IMR-90 (cell line): ENCODE data around the gene CRLF2. TPM values are rescaled to one million over a fixed set of nuclear protein-coding genes. Genes with fewer than 3 reads are reported as not detected.

ENCODE experiments used
- ATAC-seq: fragments of 200-7000 bp; cut with Tn5 transposase; 2 replicates; pipeline ENCODE4 v1.9.1; 2020; ENCODE audit warnings: low read depth, mild to moderate bottlenecking, moderate library complexity
- BruUV-seq: library from RNA; stranded (reverse); fragments of 400-500 nt; replicated peaks from 2 replicates; lab custom pipeline; 2021; lab: Mats Ljungman, UMichigan
- CTCF ChIA-PET: fragments of 300-600 bp; formaldehyde crosslinking; extraction: SDS; loops from one replicate; lab custom pipeline; 2021; ENCODE audit warnings: antibody characterized with exemption; lab: Yijun Ruan, JAX
- POLR2A ChIA-PET: fragments of 300-600 bp; sonication (Branson Sonifier 250); formaldehyde crosslinking; loops from one replicate; lab custom pipeline; 2022; ENCODE audit warnings: antibody characterized with exemption; ENCODE audit not compliant: unreplicated experiment; lab: Charles Lee
- DNase-seq: peaks from one replicate; pipeline ENCODE4 v3.0.0; 2013
- H2AFZ ChIP-seq: replicated peaks from 2 replicates; pipeline ENCODE3; 2013; ENCODE audit warnings: low read length, mild to moderate bottlenecking; ENCODE audit not compliant: poor library complexity
- H2AK5ac ChIP-seq: 2 replicates; pipeline ENCODE4 v1.6.1; 2013; ENCODE audit warnings: low read depth, low read length, inconsistent platforms
- H2AK9ac ChIP-seq: replicated peaks from 2 replicates; pipeline ENCODE3; 2013; ENCODE audit warnings: mild to moderate bottlenecking, low read depth, low read length, moderate library complexity; ENCODE audit not compliant: poor library complexity
- H2BK120ac ChIP-seq: 2 replicates; pipeline ENCODE4 v1.6.1; 2013; ENCODE audit warnings: low read depth, low read length, inconsistent platforms
- H2BK15ac ChIP-seq: 3 replicates; pipeline ENCODE4 v1.6.1; 2013; ENCODE audit warnings: low read depth, low read length, inconsistent platforms
- H2BK20ac ChIP-seq: 2 replicates; pipeline ENCODE4 v1.6.1; 2013; ENCODE audit warnings: low read depth, mild to moderate bottlenecking, inconsistent platforms, low read length, moderate library complexity
- H2BK5ac ChIP-seq: 2 replicates; pipeline ENCODE4 v1.6.1; 2013; ENCODE audit warnings: mild to moderate bottlenecking, low read depth, low read length, inconsistent platforms; ENCODE audit not compliant: poor library complexity, severe bottlenecking
- H3K14ac ChIP-seq: replicated peaks from 2 replicates; pipeline ENCODE4 v1.6.1; 2013; ENCODE audit warnings: low read depth, low read length, inconsistent platforms
- H3K18ac ChIP-seq: 2 replicates; pipeline ENCODE4 v1.6.1; 2013; ENCODE audit warnings: low read depth, low read length, control low read depth
- H3K23ac ChIP-seq: 2 replicates; pipeline ENCODE4 v1.6.1; 2013; ENCODE audit warnings: low read depth, low read length, inconsistent platforms
- H3K27ac ChIP-seq: 2 replicates; pipeline ENCODE4 v1.5.1; 2013; ENCODE audit warnings: mild to moderate bottlenecking, control low read depth, low read length; ENCODE audit not compliant: insufficient read depth
- H3K27me3 ChIP-seq: 2 replicates; pipeline ENCODE4 v1.6.1; 2013; ENCODE audit warnings: low read length; ENCODE audit not compliant: control insufficient read depth, insufficient read depth
- H3K36me3 ChIP-seq: 2 replicates; pipeline ENCODE4 v1.6.1; 2013; ENCODE audit warnings: low read length, mixed read lengths; ENCODE audit not compliant: control insufficient read depth, insufficient read depth
- H3K4ac ChIP-seq: 2 replicates; pipeline ENCODE4 v1.6.1; 2013; ENCODE audit warnings: low read depth, low read length, inconsistent platforms
- H3K4me1 ChIP-seq: 2 replicates; pipeline ENCODE4 v1.6.1; 2013; ENCODE audit warnings: low read length, mixed read lengths; ENCODE audit not compliant: control insufficient read depth, insufficient read depth
- H3K4me2 ChIP-seq: 2 replicates; pipeline ENCODE4 v1.6.1; 2013; ENCODE audit warnings: low read depth, mild to moderate bottlenecking, control low read depth, low read length, moderate library complexity
- H3K4me3 ChIP-seq: 2 replicates; pipeline ENCODE4 v1.5.1; 2013; ENCODE audit warnings: low read depth, mild to moderate bottlenecking, control low read depth, low read length, moderate library complexity; ENCODE audit not compliant: insufficient read depth
- H3K56ac ChIP-seq: 2 replicates; pipeline ENCODE4 v1.6.1; 2013; ENCODE audit warnings: low read length, inconsistent platforms; ENCODE audit not compliant: insufficient read depth; ENCODE audit errors: extremely low read depth
- H3K79me1 ChIP-seq, 2 experiments: 2 replicates each; pipeline ENCODE4 v1.6.1; 2013; ENCODE audit warnings: low read length in 2 of 2, inconsistent platforms in 1 of 2, low read depth in 1 of 2
- H3K9ac ChIP-seq: 2 replicates; pipeline ENCODE4 v1.6.1; 2013; ENCODE audit warnings: low read depth, low read length, control low read depth
- H3K9me1 ChIP-seq: 2 replicates; pipeline ENCODE4 v1.6.1; 2013; ENCODE audit warnings: low read length, inconsistent platforms; ENCODE audit not compliant: insufficient read depth
- H3K9me3 ChIP-seq: 2 replicates; pipeline ENCODE4 v1.6.1; 2013; ENCODE audit warnings: low read length; ENCODE audit not compliant: control insufficient read depth, insufficient read depth
- H4K20me1 ChIP-seq: 2 replicates; pipeline ENCODE4 v1.6.1; 2013; ENCODE audit warnings: low read length, inconsistent platforms; ENCODE audit not compliant: insufficient read depth
- H4K5ac ChIP-seq: 2 replicates; pipeline ENCODE4 v1.6.1; 2013; ENCODE audit warnings: mild to moderate bottlenecking, low read depth, low read length, control low read depth
- H4K8ac ChIP-seq, 2 experiments: 2 replicates each; pipeline ENCODE4 v1.6.1; 2013; ENCODE audit warnings: low read depth in 2 of 2, low read length in 2 of 2, control low read depth in 1 of 2, inconsistent platforms in 1 of 2
- H4K91ac ChIP-seq: 2 replicates; pipeline ENCODE4 v1.6.1; 2013; ENCODE audit warnings: low read depth, low read length, inconsistent platforms; ENCODE audit not compliant: insufficient read depth
- MAFK ChIP-seq: IDR thresholded peaks from 2 replicates; pipeline ENCODE4 v1.6.1; 2012; ENCODE audit warnings: low read depth, low read length, improper control_type of control experiment
- MXI1 ChIP-seq: IDR thresholded peaks from 2 replicates; pipeline ENCODE4 v1.6.1; 2012; ENCODE audit warnings: low read depth, mild to moderate bottlenecking, low read length, moderate library complexity, borderline replicate concordance
- WGBS, 2 experiments: methylation state at CpG; one replicate each; pipeline versions ENCODE4 v1.1.5 to v1.1.7; 2013; ENCODE audit warnings: missing lambda C conversion rate in 2 of 2; ENCODE audit not compliant: insufficient read length in 1 of 2; ENCODE audit errors: extremely low coverage in 2 of 2; 5-methylcytosine and 5-hydroxymethylcytosine counted together
- dilution Hi-C: fragments of 300-500 bp; cut with HindIII; formaldehyde crosslinking; loops from one replicate; pipeline ENCODE4 v1.14.3; 2018; ENCODE audit warnings: low sequenced_read_pairs; ENCODE audit not compliant: unreplicated experiment
- in situ Hi-C: fragments of 300-500 bp; cut with MboI; formaldehyde crosslinking; loops from 3 replicates; pipeline ENCODE4 v1.14.3; 2019; ENCODE audit warnings: low sequenced_read_pairs, inconsistent platforms, mixed read lengths
- intact Hi-C: fragments of 100-400 bp; cut with micrococcal nuclease; formaldehyde crosslinking; loops from 2 replicates; pipeline ENCODE4 v1.10.0; 2022
- polyA plus RNA-seq, 3 experiments: library from polyadenylated mRNA; depleted of rRNA; stranded (reverse); fragments of >200 nt; gene quantifications; 2 replicates each; pipeline ENCODE4 v1.2.3, GENCODE V29; 2012; ENCODE audit warnings: low replicate concordance in 1 of 3
- total RNA-seq: library from RNA; depleted of rRNA; stranded (reverse); fragments of >200 nt; gene quantifications from 2 replicates; pipeline ENCODE4 v1.2.3, GENCODE V29; 2012

The CRLF2 gene
- total and polyA plus RNA-seq, 2 of the 4 experiments (the other 2 are of a cell fraction), result not detected

DNA sequence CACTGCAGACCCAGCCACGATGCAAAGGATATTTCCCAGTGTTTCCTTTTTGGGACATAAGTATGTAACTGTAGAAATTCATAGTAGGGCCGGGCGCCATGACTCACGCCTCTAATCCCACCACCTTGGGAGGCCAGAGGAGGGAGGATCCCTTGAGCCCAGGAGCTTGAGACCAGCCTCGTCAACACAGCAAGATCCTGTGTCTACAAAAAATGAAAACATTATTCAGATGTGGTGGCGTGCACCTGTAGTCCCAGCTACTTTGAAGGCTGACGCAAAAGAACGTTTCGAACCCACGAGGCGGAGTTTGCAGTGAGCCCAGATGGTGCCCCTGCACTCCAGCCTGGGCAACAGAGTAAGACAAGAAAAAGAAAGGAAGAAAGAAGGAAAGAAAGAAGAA is 49.2 kb downstream of the CRLF2 start:
- H2BK20ac ChIP-seq, result no peak overlapping the region
- in situ Hi-C loops (no loop called here), intact Hi-C loops (no loop called here), dilution Hi-C loops (no loop called here)
- no peak overlapping the region for H3K9ac ChIP-seq
- no peak overlapping the region for H2BK5ac ChIP-seq
- TF ChIP-seq MXI1, result no peak
- TF ChIP-seq MAFK, result no peak
- no peak overlapping the region for H2AFZ ChIP-seq
- no peak overlapping the region for H3K14ac ChIP-seq
- no TSS peak for BruUV-seq
- WGBS, 2 experiments, result 89% methylated on average over 3 of the region's 11 CpGs; no CpG with 5 or more reads in 1 of the 2 experiments
- H3K9me1 ChIP-seq, result no peaks in the 10 kb centered on the region
- no peak overlapping the region for H3K4ac ChIP-seq
- no peak overlapping the region for H3K27ac ChIP-seq
- no peak overlapping the region for H2AK5ac ChIP-seq
- H2BK120ac ChIP-seq, result no peak overlapping the region
- no peak overlapping the region for H4K8ac ChIP-seq
- ChIA-PET POLR2A (no interaction called here), CTCF (no interaction called here)
- peaks cover 6% of the 10 kb centered on the region; the same call in 1 of the 2 replicates for H3K9me3 ChIP-seq
- H3K23ac ChIP-seq, result no peak overlapping the region
- no peak overlapping the region for H3K4me2 ChIP-seq
- no peak overlapping the region for H2AK9ac ChIP-seq
- H3K4me3 ChIP-seq, result no peak overlapping the region
- DNase-seq (no peak), ATAC-seq (no peak)
- H3K79me1 ChIP-seq, result no peaks in the 10 kb centered on the region
- no peaks in the 10 kb centered on the region for H3K4me1 ChIP-seq
- no peaks in the 10 kb centered on the region for H3K27me3 ChIP-seq
- no peak overlapping the region for H2BK15ac ChIP-seq
- no peak overlapping the region for H3K18ac ChIP-seq
- H4K5ac ChIP-seq, result no peak overlapping the region
- H3K56ac ChIP-seq, result no peak overlapping the region
- no peak overlapping the region for H4K91ac ChIP-seq
- no peaks in the 10 kb centered on the region for H3K36me3 ChIP-seq
- H4K20me1 ChIP-seq, result no peaks in the 10 kb centered on the region
